ENCODE results near the gene RRAS.

GRCh38 chr19:49662011-49662410 is 22.1 kb upstream of the RRAS start:
- no peak for TF ChIP-seq CTCF (IDR thresholded peaks at IDR 0.05)
- no peak for TF ChIP-seq POLR2A (IDR thresholded peaks at IDR 0.05)

Measured in esophagus squamous epithelium (tissue), 4 donors.